GM18508 (cell line): ENCODE data around the gene EIF5A2.

ENCODE experiments used
- ATAC-seq: cut with Tn5 transposase; IDR thresholded peaks from one replicate; pipeline ENCODE4 v1.9.1; 2021; ENCODE audit warnings: moderate number of reproducible peaks; ENCODE audit not compliant: insufficient read depth, unreplicated experiment

The EIF5A2 gene

GRCh38 chr3:170862618-170863374 is 45.6 kb downstream of the EIF5A2 start:
- no peak for ATAC-seq

GRCh38 chr3:170858599-170858998 is 49.8 kb downstream of the EIF5A2 start:
- ATAC-seq, result no peak

GRCh38 chr3:170852324-170852723 is 56.1 kb downstream of the EIF5A2 start:
- ATAC-seq, result no peak

- no peak for ATAC-seq
Measured at GRCh38 chr3:170848292-170848917, 60.0 kb downstream of the EIF5A2 start.

GRCh38 chr3:170844377-170844776 is 64.1 kb downstream of the EIF5A2 start:
- no peak for ATAC-seq

- ATAC-seq, result no peak
Measured at GRCh38 chr3:170840291-170840859, 68.1 kb downstream of the EIF5A2 start.

GRCh38 chr3:170839518-170840100 is 68.8 kb downstream of the EIF5A2 start:
- ATAC-seq, result no peak
